Stimulated activated naive CD8-positive, alpha-beta T cell treated with anti-CD3 and anti-CD28 coated beads, Interleukin-15, amount 100 ng/mL, for 72 hours (primary cell): Measurements from ENCODE around the gene BAG5.
A peak's percentile ranks its signal among the peaks of the same experiment; 100 is the strongest.

Experiments
- ATAC-seq: fragments of 150-1000 bp; cut with Tn5 transposase; 2 replicates; pipeline ENCODE4 v1.10.0; 2021; ENCODE audit warnings: mild to moderate bottlenecking, moderate library complexity
- DNase-seq, 2 donors: peaks; one replicate each; pipeline ENCODE4 v3.0.0; 2021 to 2022
- H3K27ac Mint-ChIP-seq, 2 donors: one replicate each; pipeline ENCODE4 v1.8.0; 2022; ENCODE audit warnings: mild to moderate bottlenecking in 2 of 2, mixed read lengths in 2 of 2, moderate library complexity in 2 of 2
- H3K27me3 Mint-ChIP-seq: one replicate; pipeline ENCODE4 v1.8.0; 2022; ENCODE audit warnings: mixed read lengths
- H3K4me1 Mint-ChIP-seq: one replicate; pipeline ENCODE4 v1.8.0; 2022; ENCODE audit warnings: mild to moderate bottlenecking, mixed read lengths
- H3K4me3 Mint-ChIP-seq, 2 donors: one replicate each; pipeline ENCODE4 v1.8.0; 2022; ENCODE audit warnings: mild to moderate bottlenecking in 2 of 2, mixed read lengths in 2 of 2, moderate library complexity in 1 of 2
- H3K9me3 Mint-ChIP-seq, 2 donors: one replicate each; pipeline ENCODE4 v1.8.0; 2022; ENCODE audit warnings: mixed read lengths in 2 of 2

Gene BAG5

DNA sequence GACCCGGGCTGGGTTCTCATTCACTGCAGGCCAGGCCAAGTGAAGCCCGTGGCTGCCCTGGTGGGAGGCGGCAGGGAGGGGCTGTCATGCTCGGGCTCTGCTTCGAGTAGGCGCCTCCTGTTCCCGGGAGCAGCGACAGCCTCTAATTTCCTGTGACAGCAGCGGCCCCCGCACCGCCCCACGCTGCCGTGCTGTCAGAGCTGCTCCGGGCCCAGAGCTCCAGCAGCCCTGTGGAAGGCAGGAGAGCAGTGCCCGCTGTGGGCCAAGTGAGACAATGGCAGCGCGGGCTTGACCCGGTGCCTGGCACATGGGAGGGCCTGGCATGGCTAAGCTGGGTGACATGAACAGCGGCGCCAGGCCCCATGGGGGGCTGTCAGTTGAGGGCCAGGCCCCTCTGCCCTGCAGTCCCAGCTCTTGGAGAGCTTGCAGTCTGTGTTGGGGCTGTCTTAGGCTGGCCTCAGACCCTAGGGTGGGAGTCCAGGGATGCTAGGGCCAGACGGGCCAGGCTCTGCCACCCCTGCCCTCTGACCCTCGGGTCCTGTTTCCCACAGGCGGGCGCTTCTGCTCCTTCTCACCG is 28.4 kb downstream of the BAG5 start:
- Mint-ChIP-seq H3K4me1 (peaks cover 35% of the 10 kb centered on the region), H3K27me3 (peaks cover 2% of the 10 kb centered on the region), H3K4me3 (no peak overlapping the region), H3K27ac (peak overlapping the region in 1 of 2 donors; percentile 74), H3K9me3 (no peaks in the 10 kb centered on the region)
- no peak for ATAC-seq
- no peak for DNase-seq

DNA sequence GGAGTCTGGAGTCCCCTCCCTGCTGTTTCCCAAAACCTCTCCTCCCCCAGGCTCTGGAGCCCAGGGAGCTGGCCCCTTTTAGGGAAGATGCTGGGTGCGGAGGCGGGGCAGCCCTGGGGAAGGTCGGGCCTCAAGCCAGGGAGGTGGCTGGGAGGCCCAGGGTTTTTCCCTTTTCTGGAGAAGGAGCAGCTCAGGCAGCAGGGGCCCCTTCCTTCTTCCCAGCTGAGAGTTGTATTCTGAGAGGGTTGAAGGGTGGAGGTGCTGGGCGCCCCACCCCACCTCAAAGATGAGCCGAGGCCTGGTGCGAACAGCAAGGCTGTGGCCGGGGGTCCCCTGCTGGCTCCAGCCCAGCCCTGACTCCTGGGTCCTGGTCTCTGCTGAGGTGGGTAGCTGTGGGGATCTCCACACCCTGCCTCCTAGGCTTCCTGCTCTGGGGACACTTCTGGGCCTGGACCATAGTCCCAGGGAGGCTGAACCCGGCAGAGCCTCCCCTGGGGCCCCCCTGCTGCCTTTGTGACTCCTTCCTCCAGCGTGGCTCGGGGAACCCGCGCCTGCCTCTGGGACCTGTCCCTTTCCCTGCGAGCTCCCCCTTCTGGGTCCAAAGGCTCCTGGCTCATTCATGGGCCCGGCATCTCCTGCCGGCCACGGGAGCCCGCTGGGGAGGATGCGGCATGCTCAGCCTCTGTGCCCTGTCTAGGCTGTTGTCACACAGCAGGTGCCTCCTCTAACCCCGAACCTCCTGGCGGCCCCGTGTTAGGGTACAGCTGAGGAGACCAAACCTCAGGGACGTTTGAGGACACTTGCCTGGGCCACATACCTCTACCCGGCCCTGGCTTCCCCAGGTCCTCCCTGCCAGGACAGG is 29.1 kb downstream of the BAG5 start:
- no peaks in the 10 kb centered on the region for H3K27me3 Mint-ChIP-seq

DNA sequence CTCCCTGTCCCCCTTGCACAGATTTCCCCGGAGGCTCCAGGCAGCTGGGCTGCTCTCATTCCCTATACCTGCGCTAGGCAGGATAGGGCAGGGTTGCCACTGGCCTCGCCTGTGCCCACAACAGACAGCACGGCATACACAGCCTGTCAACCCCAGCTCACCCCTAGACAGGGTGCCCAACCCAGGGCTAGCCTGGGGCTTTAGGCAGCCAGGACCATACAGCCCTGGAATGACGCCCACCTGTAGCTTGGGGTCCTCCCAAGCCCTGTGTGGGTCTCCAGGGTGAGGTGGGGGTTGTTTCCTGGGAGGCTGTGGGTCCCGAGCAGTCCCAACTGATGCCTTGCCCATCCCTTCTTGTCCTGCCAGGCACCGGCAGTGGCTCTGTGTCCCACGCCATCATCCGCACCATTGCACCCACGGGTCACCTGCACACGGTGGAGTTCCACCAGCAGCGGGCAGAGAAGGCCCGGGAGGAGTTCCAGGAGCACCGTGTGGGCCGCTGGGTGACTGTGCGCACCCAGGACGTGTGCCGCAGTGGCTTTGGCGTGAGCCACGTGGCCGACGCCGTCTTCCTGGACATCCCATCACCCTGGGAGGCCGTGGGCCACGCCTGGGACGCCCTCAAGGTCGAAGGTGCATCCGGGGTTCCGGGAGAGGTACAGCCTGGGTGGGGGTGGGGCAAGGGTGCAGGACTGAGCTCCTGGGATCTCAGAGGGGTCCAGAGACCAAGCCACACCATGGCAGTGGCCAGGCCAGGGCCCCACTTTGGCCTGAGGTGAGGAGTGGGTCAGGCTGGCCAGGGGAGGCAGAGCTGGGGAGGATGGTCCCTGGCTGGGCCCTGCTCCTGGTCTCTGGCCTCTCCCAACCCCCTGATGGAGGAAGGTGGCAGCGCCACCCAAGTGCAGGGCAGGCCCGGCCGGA is 30.0 kb downstream of the BAG5 start:
- Mint-ChIP-seq H3K9me3 (no peaks in the 10 kb centered on the region), H3K4me3 (no peak overlapping the region), H3K27ac (no peak overlapping the region), H3K27me3 (no peaks in the 10 kb centered on the region), H3K4me1 (peaks cover 47% of the 10 kb centered on the region)
- ATAC-seq (no peak), DNase-seq (no peak)

More for the DNA sequence above, 29.1 kb downstream of the BAG5 start:
- Mint-ChIP-seq H3K4me3 (no peak overlapping the region), H3K4me1 (peaks cover 38% of the 10 kb centered on the region), H3K9me3 (no peaks in the 10 kb centered on the region), H3K27ac (peak overlapping the region in 1 of 2 donors; percentile 82)
- DNase-seq (no peak), ATAC-seq (no peak)

DNA sequence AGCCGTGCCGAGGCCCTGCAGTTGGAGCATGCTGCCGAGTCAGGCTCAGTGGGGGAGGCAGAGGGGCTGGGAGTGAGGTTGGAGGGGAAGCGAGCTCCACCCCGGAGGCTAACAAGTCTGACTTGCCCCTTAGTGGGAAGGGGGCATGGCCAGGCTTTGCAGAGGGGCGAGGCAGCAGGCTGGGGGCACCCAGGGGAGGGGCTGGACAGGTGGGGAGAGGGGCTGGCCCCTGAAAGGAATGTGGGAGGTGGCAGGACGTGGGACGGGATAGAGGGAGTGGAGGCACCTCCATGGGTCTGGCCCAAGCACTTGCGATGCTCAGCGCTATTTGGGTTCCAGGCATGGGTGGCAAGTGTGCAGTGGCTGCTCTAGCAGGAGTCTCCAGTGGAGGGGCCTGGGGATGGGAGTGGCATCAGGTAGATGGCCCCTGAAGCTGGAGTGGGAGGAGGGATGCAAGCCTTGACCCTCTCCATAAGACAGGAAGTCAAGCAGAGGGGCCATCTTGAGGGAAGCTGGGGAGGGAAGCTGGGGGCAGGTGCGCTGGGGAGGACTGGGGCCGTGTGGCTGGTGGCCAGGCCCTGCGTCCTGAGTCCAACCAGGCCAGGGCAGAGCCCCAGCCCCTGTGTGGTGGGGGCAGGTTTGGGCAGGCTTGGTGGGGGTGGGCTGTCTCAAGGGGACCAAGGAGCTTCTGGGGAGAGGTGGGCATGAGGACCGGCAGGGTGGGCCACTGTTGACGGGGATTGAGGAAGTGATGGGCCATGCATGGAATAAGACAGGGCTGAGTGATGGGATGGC is 30.8 kb downstream of the BAG5 start:
- ATAC-seq (no peak), DNase-seq (no peak)
- Mint-ChIP-seq H3K4me1 (peaks cover 55% of the 10 kb centered on the region), H3K9me3 (no peaks in the 10 kb centered on the region), H3K27ac (no peak overlapping the region), H3K27me3 (no peaks in the 10 kb centered on the region), H3K4me3 (peak overlapping the region in 1 of 2 donors; percentile 41)

DNA sequence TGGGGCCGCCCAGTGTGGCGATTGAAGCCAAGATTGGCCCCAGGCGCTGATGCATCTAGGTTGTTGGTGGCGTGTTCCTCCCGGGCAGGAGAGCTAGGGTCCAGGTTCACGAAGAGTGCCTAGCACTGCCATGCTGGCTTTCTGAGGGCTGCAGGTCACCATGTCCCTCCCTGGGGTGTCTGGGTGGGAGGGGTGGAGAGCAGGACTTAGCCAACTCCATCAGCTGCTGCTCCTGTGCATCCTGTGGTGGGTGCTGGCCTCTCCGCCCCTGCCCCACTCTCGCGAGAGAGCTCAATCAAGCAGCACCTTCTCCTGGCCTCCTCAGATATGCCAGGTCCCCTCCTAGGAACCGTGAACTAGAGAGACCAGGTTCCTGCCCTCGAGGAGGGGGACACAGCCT is 31.6 kb downstream of the BAG5 start:
- Mint-ChIP-seq H3K4me3 (peak overlapping the region in 1 of 2 donors; percentile 99), H3K27me3 (no peaks in the 10 kb centered on the region)

DNA sequence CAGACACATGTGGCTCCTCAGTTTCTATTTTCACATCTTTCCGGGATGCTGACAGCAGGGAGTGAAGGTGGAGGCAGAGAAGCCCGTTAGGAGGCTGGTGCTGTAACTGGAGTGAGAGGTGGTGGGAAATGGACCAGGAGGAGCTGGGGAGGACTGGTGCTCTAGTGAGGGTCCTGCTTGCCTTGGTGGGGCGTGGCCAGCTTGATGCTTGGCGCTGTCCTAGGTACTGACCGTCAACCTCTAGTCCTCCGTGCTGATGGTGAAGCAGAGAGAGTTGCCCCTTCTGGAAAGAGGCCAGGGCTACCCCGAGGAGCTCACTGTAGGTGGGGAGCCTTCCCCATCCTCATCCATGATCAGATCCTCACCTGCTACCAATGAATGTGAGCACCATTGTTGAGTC is 32.1 kb downstream of the BAG5 start:
- ATAC-seq (no peak), DNase-seq (no peak)
- H3K27ac Mint-ChIP-seq = peak overlapping the region in 1 of 2 donors; percentile 99
- no peaks in the 10 kb centered on the region for H3K27me3 Mint-ChIP-seq
- peaks cover 55% of the 10 kb centered on the region for H3K4me1 Mint-ChIP-seq
- H3K4me3 Mint-ChIP-seq = peak overlapping the region; percentile 98 to 99
- no peaks in the 10 kb centered on the region for H3K9me3 Mint-ChIP-seq

More for the DNA sequence above, 31.6 kb downstream of the BAG5 start:
- Mint-ChIP-seq H3K9me3 (no peaks in the 10 kb centered on the region), H3K4me1 (peaks cover 55% of the 10 kb centered on the region), H3K27ac (peak overlapping the region in 1 of 2 donors; percentile 48)
- ATAC-seq (no peak), DNase-seq (no peak)

DNA sequence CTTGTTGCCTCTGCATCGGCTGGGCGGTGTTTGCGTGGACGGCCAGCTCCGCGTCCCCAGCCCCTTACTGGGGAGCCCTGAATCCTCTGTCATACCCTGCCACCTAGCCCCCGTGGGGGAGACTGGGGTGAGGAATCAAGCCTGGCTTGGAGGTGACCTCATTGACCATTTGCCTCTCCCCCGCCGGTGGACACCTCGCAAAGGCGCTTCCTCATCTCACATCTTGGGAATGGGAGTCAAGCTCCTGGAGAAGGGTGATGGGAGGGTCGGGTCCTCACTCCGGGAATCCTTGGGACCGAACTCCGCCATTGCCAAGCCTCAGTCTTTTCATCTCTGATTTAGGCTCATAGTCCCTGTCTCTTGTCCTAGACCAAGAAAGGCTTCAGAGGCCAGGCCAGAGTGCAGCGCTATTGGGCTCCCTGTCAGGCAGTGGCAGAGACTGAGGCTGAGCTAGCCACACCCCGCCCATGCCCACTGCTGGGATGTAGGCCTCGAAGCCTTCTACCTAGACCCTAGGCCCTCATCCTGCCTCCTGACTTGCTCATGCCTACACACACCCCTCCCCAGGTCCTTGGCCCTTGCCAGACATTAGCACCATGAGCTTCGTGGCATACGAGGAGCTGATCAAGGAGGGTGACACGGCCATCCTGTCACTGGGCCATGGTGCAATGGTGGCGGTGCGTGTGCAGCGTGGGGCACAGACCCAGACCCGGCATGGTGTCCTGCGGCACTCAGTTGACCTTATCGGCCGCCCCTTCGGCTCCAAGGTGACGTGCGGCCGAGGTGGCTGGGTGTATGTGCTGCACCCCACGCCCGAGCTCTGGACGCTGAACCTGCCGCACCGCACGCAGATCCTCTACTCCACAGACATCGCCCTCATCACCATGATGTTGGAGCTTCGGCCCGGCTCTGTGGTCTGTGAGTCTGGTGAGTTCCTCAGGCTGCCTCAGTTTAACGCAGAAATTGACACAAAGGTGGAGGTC is 32.8 kb downstream of the BAG5 start:
- peaks cover 55% of the 10 kb centered on the region for H3K4me1 Mint-ChIP-seq
- no peak for ATAC-seq
- peak overlapping the region; percentile 98 to 99 for H3K4me3 Mint-ChIP-seq
- H3K9me3 Mint-ChIP-seq = no peaks in the 10 kb centered on the region
- no peak for DNase-seq
- peak overlapping the region; percentile 99 for H3K27ac Mint-ChIP-seq
- peaks cover under 1% of the 10 kb centered on the region for H3K27me3 Mint-ChIP-seq

DNA sequence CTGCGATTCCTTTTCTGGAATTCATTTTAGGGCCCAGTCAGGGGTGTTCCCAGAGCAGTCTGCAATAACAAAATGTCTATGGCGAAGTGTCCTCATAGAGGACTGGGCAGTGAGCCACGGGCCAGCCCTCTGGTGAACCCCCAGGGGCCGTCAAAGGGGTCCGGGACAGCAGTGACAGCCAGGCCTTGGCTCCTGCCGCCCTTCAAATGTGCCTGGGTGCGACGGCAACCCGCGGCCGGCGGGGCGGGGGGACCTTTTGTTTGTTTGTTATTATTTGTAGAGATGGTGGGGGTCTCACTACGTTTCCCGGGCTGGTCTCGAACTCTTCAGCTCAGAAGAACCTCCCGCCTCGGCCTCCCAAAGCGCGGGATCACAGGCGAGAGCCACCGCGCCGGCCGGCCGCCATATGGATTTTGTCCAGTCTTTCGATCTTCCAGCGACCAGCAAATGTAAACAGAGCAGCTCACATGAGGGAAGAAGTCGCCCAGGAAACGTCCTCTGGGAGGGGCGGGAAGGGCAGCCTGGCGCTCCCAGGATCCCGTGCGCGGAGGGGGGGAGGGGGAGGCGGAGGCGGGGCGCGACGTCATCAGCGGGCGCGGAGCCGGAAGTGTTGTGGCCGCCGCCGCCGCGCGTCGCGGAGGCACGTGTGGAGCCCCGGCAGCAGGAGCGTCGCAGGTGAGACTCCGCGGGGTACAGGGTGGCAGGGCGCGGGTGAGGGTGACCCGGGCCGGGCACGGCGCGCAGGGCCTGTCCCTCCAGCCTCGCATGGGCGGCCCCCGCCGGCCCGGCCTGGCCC is 33.7 kb downstream of the BAG5 start, which contains the start of gene TRMT61A:
Gene TRMT61A, plus strand, starts transcription at position 610 of the 796 bp plus-strand sequence. CDS start 783 bp downstream, outside the sequence.
- peak; percentile 61 to 66 for DNase-seq
- Mint-ChIP-seq H3K27me3 (peaks cover 10% of the 10 kb centered on the region), H3K27ac (peak within 1 kb of the TSS; percentile 99), H3K4me1 (peaks cover 55% of the 10 kb centered on the region), H3K9me3 (no peaks in the 10 kb centered on the region), H3K4me3 (peak within 1 kb of the TSS; percentile 98 to 99)
- peak; percentile 81 for ATAC-seq

DNA sequence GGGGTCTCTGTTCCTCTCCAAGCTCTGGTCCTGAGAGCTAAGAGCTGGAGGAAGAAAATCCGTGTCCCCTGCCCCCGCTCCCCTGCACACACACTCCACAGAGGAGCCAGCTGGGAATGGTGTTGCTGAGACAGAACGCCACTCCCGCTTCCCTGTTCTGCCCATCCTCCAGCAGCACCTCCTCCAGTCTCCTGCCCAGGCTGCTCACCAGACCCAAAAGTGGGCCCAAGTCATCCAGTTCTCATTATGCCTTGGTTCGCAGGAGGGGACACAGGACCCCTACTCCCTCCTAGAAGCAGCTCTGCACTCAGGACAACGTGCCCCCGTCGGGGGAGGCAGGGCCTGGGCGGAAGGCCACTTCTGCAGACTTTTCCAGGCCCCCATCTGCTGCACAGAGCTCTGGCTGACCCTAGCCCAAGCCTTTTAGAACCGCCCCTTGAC is 34.3 kb downstream of the BAG5 start:
- H3K27ac Mint-ChIP-seq = peak overlapping the region; percentile 95 to 99
- H3K4me1 Mint-ChIP-seq = peaks cover 55% of the 10 kb centered on the region
- ATAC-seq (no peak), DNase-seq (no peak)
- no peaks in the 10 kb centered on the region for H3K9me3 Mint-ChIP-seq
- H3K4me3 Mint-ChIP-seq = peak overlapping the region; percentile 98 to 99
- peaks cover 16% of the 10 kb centered on the region for H3K27me3 Mint-ChIP-seq

DNA sequence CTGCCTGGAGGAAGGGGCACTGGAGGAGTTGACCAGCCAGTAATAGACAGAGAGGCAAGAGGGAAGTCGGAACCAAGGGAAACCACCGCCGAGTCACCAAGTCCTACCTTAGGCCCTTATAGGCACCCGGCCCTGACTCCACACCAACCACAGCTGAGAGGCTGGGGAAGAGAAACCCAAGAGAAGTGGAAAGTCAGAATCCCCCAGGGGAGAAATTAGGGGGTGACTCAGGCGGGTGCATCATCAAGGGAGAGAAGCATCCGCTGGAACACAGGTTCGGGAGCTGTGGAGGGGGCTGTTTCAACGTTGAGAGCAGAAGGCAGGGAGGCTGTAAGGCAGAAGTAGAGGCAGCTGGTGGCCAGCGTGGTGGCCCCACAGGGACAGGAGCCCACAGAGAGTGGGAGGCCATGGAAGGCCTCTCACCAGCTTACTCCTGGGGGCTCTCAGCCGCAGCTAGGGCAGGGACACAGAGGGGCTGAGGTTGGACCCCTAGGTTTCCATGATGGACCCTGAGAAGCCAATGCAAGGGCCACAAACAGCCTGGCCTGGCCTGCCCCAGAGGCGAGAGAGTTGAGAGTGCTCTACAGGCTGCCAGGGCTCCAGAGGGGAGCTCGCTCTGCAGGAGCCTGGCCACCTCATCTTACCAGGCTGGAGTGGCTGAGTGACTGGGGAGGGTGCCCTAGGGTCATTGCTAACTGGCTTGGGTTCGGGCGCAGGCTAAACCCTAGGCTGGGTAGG is 34.9 kb downstream of the BAG5 start:
- ATAC-seq (peak; percentile 59), DNase-seq (peak in 1 of 2 donors; percentile 49)
- peaks cover 18% of the 10 kb centered on the region for H3K27me3 Mint-ChIP-seq
- peak overlapping the region; percentile 98 to 99 for H3K4me3 Mint-ChIP-seq
- H3K9me3 Mint-ChIP-seq = no peaks in the 10 kb centered on the region
- peaks cover 53% of the 10 kb centered on the region for H3K4me1 Mint-ChIP-seq
- H3K27ac Mint-ChIP-seq = peak overlapping the region in 1 of 2 donors; percentile 95

DNA sequence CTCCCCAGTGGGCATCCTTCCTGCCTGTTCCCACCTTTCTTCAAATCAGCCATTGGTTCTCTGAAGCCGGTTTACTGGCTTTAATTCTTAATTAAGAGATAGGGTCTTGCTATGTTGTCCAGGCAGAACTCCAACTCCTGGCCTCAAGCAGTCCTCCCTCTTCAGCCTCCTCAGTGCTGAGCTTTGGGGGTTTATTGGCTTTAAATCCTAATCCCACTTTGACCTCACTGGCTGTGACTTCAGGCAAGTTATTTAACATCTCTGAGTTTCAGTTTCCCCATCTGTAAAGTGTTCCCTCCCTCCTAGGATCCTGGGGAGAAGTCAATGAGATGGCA is 35.6 kb downstream of the BAG5 start:
- Mint-ChIP-seq H3K27ac (no peak overlapping the region), H3K4me1 (peaks cover 46% of the 10 kb centered on the region), H3K4me3 (peak overlapping the region; percentile 53 to 99), H3K27me3 (peaks cover 18% of the 10 kb centered on the region), H3K9me3 (no peaks in the 10 kb centered on the region)
- ATAC-seq = no peak
- DNase-seq = no peak

DNA sequence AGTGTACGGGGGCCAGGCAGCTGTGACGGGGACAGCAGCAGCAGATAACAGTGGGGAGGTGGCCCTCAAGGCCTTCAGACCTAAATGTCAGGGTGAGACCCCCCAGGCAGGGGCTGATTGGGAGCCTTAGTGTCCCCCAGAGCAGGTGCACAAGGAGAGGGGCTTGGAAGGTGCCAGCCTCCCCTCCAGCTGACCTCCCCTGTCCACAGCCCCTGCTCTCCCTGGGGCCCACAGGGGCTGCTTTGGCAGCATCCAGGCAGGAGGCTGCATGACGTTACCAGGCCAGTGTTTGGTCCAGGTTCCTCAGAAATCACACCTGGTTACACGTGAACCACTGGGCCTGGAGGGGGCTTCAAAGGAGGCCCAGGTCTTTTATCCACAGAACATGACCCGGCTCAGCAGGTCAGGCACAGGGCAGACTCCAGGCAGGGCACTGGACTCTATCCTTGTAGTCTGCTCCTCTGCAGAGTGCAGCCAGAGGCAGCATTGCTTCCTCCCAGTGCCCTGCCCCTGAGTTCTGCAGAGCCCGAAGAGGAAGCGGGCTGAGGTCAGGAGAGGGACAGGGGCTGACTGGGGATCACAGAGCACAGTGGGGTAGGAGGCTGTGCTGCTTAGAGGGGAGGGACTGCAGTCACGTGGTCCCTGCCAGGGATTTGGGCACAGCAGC is 36.1 kb downstream of the BAG5 start:
- DNase-seq = no peak
- peaks cover 18% of the 10 kb centered on the region for H3K27me3 Mint-ChIP-seq
- H3K4me3 Mint-ChIP-seq = no peak overlapping the region
- H3K9me3 Mint-ChIP-seq = no peaks in the 10 kb centered on the region
- peaks cover 41% of the 10 kb centered on the region for H3K4me1 Mint-ChIP-seq
- peak overlapping the region; percentile 55 to 61 for H3K27ac Mint-ChIP-seq
- no peak for ATAC-seq
